IMR-90 (cell line): ENCODE measurements around the gene YAE1. TPM values are rescaled to one million over a fixed set of nuclear protein-coding genes. Genes with fewer than 3 reads are reported as not detected.

Experiments used
- ATAC-seq: fragments of 200-7000 bp; cut with Tn5 transposase; 2 replicates; pipeline ENCODE4 v1.9.1; 2020; ENCODE audit warnings: low read depth, mild to moderate bottlenecking, moderate library complexity
- BruUV-seq: library from RNA; stranded (reverse); fragments of 400-500 nt; replicated peaks from 2 replicates; lab custom pipeline; 2021; lab: Mats Ljungman, UMichigan
- CTCF ChIA-PET: fragments of 300-600 bp; formaldehyde crosslinking; extraction: SDS; loops from one replicate; lab custom pipeline; 2021; ENCODE audit warnings: antibody characterized with exemption; lab: Yijun Ruan, JAX
- POLR2A ChIA-PET: fragments of 300-600 bp; sonication (Branson Sonifier 250); formaldehyde crosslinking; loops from one replicate; lab custom pipeline; 2022; ENCODE audit warnings: antibody characterized with exemption; ENCODE audit not compliant: unreplicated experiment; lab: Charles Lee
- DNase-seq: peaks from one replicate; pipeline ENCODE4 v3.0.0; 2013
- H2AFZ ChIP-seq: replicated peaks from 2 replicates; pipeline ENCODE3; 2013; ENCODE audit warnings: low read length, mild to moderate bottlenecking; ENCODE audit not compliant: poor library complexity
- H2AK5ac ChIP-seq: 2 replicates; pipeline ENCODE4 v1.6.1; 2013; ENCODE audit warnings: low read depth, low read length, inconsistent platforms
- H2AK9ac ChIP-seq: replicated peaks from 2 replicates; pipeline ENCODE3; 2013; ENCODE audit warnings: mild to moderate bottlenecking, low read depth, low read length, moderate library complexity; ENCODE audit not compliant: poor library complexity
- H2BK120ac ChIP-seq: 2 replicates; pipeline ENCODE4 v1.6.1; 2013; ENCODE audit warnings: low read depth, low read length, inconsistent platforms
- H2BK15ac ChIP-seq: 3 replicates; pipeline ENCODE4 v1.6.1; 2013; ENCODE audit warnings: low read depth, low read length, inconsistent platforms
- H2BK20ac ChIP-seq: 2 replicates; pipeline ENCODE4 v1.6.1; 2013; ENCODE audit warnings: low read depth, mild to moderate bottlenecking, inconsistent platforms, low read length, moderate library complexity
- H2BK5ac ChIP-seq: 2 replicates; pipeline ENCODE4 v1.6.1; 2013; ENCODE audit warnings: mild to moderate bottlenecking, low read depth, low read length, inconsistent platforms; ENCODE audit not compliant: poor library complexity, severe bottlenecking
- H3K14ac ChIP-seq: replicated peaks from 2 replicates; pipeline ENCODE4 v1.6.1; 2013; ENCODE audit warnings: low read depth, low read length, inconsistent platforms
- H3K18ac ChIP-seq: 2 replicates; pipeline ENCODE4 v1.6.1; 2013; ENCODE audit warnings: low read depth, low read length, control low read depth
- H3K23ac ChIP-seq: 2 replicates; pipeline ENCODE4 v1.6.1; 2013; ENCODE audit warnings: low read depth, low read length, inconsistent platforms
- H3K27ac ChIP-seq: 2 replicates; pipeline ENCODE4 v1.5.1; 2013; ENCODE audit warnings: mild to moderate bottlenecking, control low read depth, low read length; ENCODE audit not compliant: insufficient read depth
- H3K27me3 ChIP-seq: 2 replicates; pipeline ENCODE4 v1.6.1; 2013; ENCODE audit warnings: low read length; ENCODE audit not compliant: control insufficient read depth, insufficient read depth
- H3K36me3 ChIP-seq: 2 replicates; pipeline ENCODE4 v1.6.1; 2013; ENCODE audit warnings: low read length, mixed read lengths; ENCODE audit not compliant: control insufficient read depth, insufficient read depth
- H3K4ac ChIP-seq: 2 replicates; pipeline ENCODE4 v1.6.1; 2013; ENCODE audit warnings: low read depth, low read length, inconsistent platforms
- H3K4me1 ChIP-seq: 2 replicates; pipeline ENCODE4 v1.6.1; 2013; ENCODE audit warnings: low read length, mixed read lengths; ENCODE audit not compliant: control insufficient read depth, insufficient read depth
- H3K4me2 ChIP-seq: 2 replicates; pipeline ENCODE4 v1.6.1; 2013; ENCODE audit warnings: low read depth, mild to moderate bottlenecking, control low read depth, low read length, moderate library complexity
- H3K4me3 ChIP-seq: 2 replicates; pipeline ENCODE4 v1.5.1; 2013; ENCODE audit warnings: low read depth, mild to moderate bottlenecking, control low read depth, low read length, moderate library complexity; ENCODE audit not compliant: insufficient read depth
- H3K56ac ChIP-seq: 2 replicates; pipeline ENCODE4 v1.6.1; 2013; ENCODE audit warnings: low read length, inconsistent platforms; ENCODE audit not compliant: insufficient read depth; ENCODE audit errors: extremely low read depth
- H3K79me1 ChIP-seq, 2 experiments: 2 replicates each; pipeline ENCODE4 v1.6.1; 2013; ENCODE audit warnings: low read length in 2 of 2, inconsistent platforms in 1 of 2, low read depth in 1 of 2
- H3K9ac ChIP-seq: 2 replicates; pipeline ENCODE4 v1.6.1; 2013; ENCODE audit warnings: low read depth, low read length, control low read depth
- H3K9me1 ChIP-seq: 2 replicates; pipeline ENCODE4 v1.6.1; 2013; ENCODE audit warnings: low read length, inconsistent platforms; ENCODE audit not compliant: insufficient read depth
- H3K9me3 ChIP-seq: 2 replicates; pipeline ENCODE4 v1.6.1; 2013; ENCODE audit warnings: low read length; ENCODE audit not compliant: control insufficient read depth, insufficient read depth
- H4K20me1 ChIP-seq: 2 replicates; pipeline ENCODE4 v1.6.1; 2013; ENCODE audit warnings: low read length, inconsistent platforms; ENCODE audit not compliant: insufficient read depth
- H4K5ac ChIP-seq: 2 replicates; pipeline ENCODE4 v1.6.1; 2013; ENCODE audit warnings: mild to moderate bottlenecking, low read depth, low read length, control low read depth
- H4K8ac ChIP-seq, 2 experiments: 2 replicates each; pipeline ENCODE4 v1.6.1; 2013; ENCODE audit warnings: low read depth in 2 of 2, low read length in 2 of 2, control low read depth in 1 of 2, inconsistent platforms in 1 of 2
- H4K91ac ChIP-seq: 2 replicates; pipeline ENCODE4 v1.6.1; 2013; ENCODE audit warnings: low read depth, low read length, inconsistent platforms; ENCODE audit not compliant: insufficient read depth
- BHLHE40 ChIP-seq: fragments of 150-350 bp; IDR thresholded peaks from 2 replicates; pipeline ENCODE4 v1.6.1; 2016; ENCODE audit warnings: mild to moderate bottlenecking, low read depth, low read length
- CEBPB ChIP-seq: IDR thresholded peaks from 2 replicates; pipeline ENCODE4 v1.6.1; 2012; ENCODE audit warnings: low read depth, low read length, improper control_type of control experiment
- CHD1 ChIP-seq: IDR thresholded peaks from 2 replicates; pipeline ENCODE4 v1.6.1; 2012; ENCODE audit warnings: low read depth, low read length, improper control_type of control experiment
- FOS ChIP-seq: fragments of 150-350 bp; IDR thresholded peaks from 2 replicates; pipeline ENCODE4 v1.6.1; 2016; ENCODE audit warnings: low read depth, low read length
- MAFK ChIP-seq: IDR thresholded peaks from 2 replicates; pipeline ENCODE4 v1.6.1; 2012; ENCODE audit warnings: low read depth, low read length, improper control_type of control experiment
- MAZ ChIP-seq: IDR thresholded peaks from 2 replicates; pipeline ENCODE4 v1.6.1; 2012; ENCODE audit warnings: low read depth, mild to moderate bottlenecking, low read length, improper control_type of control experiment, moderate library complexity, borderline replicate concordance
- MXI1 ChIP-seq: IDR thresholded peaks from 2 replicates; pipeline ENCODE4 v1.6.1; 2012; ENCODE audit warnings: low read depth, mild to moderate bottlenecking, low read length, moderate library complexity, borderline replicate concordance
- NFE2L2 ChIP-seq: fragments of 150-350 bp; IDR thresholded peaks from 2 replicates; pipeline ENCODE4 v1.6.1; 2016; ENCODE audit warnings: low read depth, mild to moderate bottlenecking, low read length
- POLR2A ChIP-seq: IDR thresholded peaks from 2 replicates; pipeline ENCODE4 v1.6.1; 2012; ENCODE audit warnings: mild to moderate bottlenecking, low read depth, low read length
- RAD21 ChIP-seq: IDR thresholded peaks from 2 replicates; pipeline ENCODE4 v1.6.1; 2012; ENCODE audit warnings: low read length, improper control_type of control experiment
- RCOR1 ChIP-seq: IDR thresholded peaks from 2 replicates; pipeline ENCODE4 v1.6.1; 2012; ENCODE audit warnings: mild to moderate bottlenecking, low read length, improper control_type of control experiment; ENCODE audit not compliant: insufficient replicate concordance
- RFX5 ChIP-seq: IDR thresholded peaks from 2 replicates; pipeline ENCODE4 v1.8.0; 2012; ENCODE audit warnings: low read depth, mild to moderate bottlenecking, low read length, moderate library complexity
- SMC3 ChIP-seq: fragments of 150-350 bp; IDR thresholded peaks from 2 replicates; pipeline ENCODE4 v1.6.1; 2016; ENCODE audit warnings: low read depth, mild to moderate bottlenecking, antibody characterized with exemption, low read length, moderate library complexity
- USF2 ChIP-seq: fragments of 150-350 bp; IDR thresholded peaks from 2 replicates; pipeline ENCODE4 v1.6.1; 2017; ENCODE audit warnings: mild to moderate bottlenecking, antibody characterized with exemption, low read length, low read depth
- WGBS, 2 experiments: methylation state at CpG; one replicate each; pipeline versions ENCODE4 v1.1.5 to v1.1.7; 2013; ENCODE audit warnings: missing lambda C conversion rate in 2 of 2; ENCODE audit not compliant: insufficient read length in 1 of 2; ENCODE audit errors: extremely low coverage in 2 of 2; 5-methylcytosine and 5-hydroxymethylcytosine counted together
- dilution Hi-C: fragments of 300-500 bp; cut with HindIII; formaldehyde crosslinking; loops from one replicate; pipeline ENCODE4 v1.14.3; 2018; ENCODE audit warnings: low sequenced_read_pairs; ENCODE audit not compliant: unreplicated experiment
- in situ Hi-C: fragments of 300-500 bp; cut with MboI; formaldehyde crosslinking; loops from 3 replicates; pipeline ENCODE4 v1.14.3; 2019; ENCODE audit warnings: low sequenced_read_pairs, inconsistent platforms, mixed read lengths
- intact Hi-C: fragments of 100-400 bp; cut with micrococcal nuclease; formaldehyde crosslinking; loops from 2 replicates; pipeline ENCODE4 v1.10.0; 2022
- polyA plus RNA-seq, 3 experiments: library from polyadenylated mRNA; depleted of rRNA; stranded (reverse); fragments of >200 nt; gene quantifications; 2 replicates each; pipeline ENCODE4 v1.2.3, GENCODE V29; 2012; ENCODE audit warnings: low replicate concordance in 1 of 3
- total RNA-seq: library from RNA; depleted of rRNA; stranded (reverse); fragments of >200 nt; gene quantifications from 2 replicates; pipeline ENCODE4 v1.2.3, GENCODE V29; 2012
- TF ChIP-seq, protein P1 (sequence below): conservative IDR thresholded peaks from 2 replicates; pipeline ENCODE4 v1.5.1; 2012; ENCODE audit warnings: mild to moderate bottlenecking, low read depth, low read length, improper control_type of control experiment
- TF ChIP-seq, protein P2 (sequence below): fragments of 150-350 bp; IDR thresholded peaks from 2 replicates; pipeline ENCODE4 v1.6.1; 2016; ENCODE audit warnings: low read depth, mild to moderate bottlenecking, low read length, moderate library complexity, borderline replicate concordance

YAE1 gene
- total and polyA plus RNA-seq, 2 of the 4 experiments (the other 2 are of a cell fraction) = 28.6 to 36.7 TPM

- Histone ChIP-seq H3K14ac (no peak overlapping the region), H3K56ac (no peak overlapping the region), H3K18ac (no peak overlapping the region), H3K36me3 (no peaks in the 10 kb centered on the region), H2AFZ (no peak overlapping the region), H3K27ac (no peak overlapping the region), H3K79me1 (peaks cover 17 to 18% of the 10 kb centered on the region in 2 experiments; a peak in 3 of 4 replicates), H2BK120ac (no peak overlapping the region), H3K4me2 (no peak overlapping the region), H2BK20ac (no peak overlapping the region; the same call in 1 of the 2 replicates), H3K4me3 (no peak overlapping the region), H4K91ac (no peak overlapping the region), H2BK5ac (no peak overlapping the region), H2AK5ac (no peak overlapping the region), H3K4ac (no peak overlapping the region), H4K8ac (no peak overlapping the region), H4K20me1 (no peaks in the 10 kb centered on the region), H3K9ac (no peak overlapping the region), H2AK9ac (no peak overlapping the region), H4K5ac (no peak overlapping the region), H3K9me1 (peaks cover 2% of the 10 kb centered on the region; the same call in 1 of the 2 replicates), H2BK15ac (no peak overlapping the region), H3K9me3 (no peaks in the 10 kb centered on the region), H3K4me1 (peaks cover 5% of the 10 kb centered on the region; the same call in 1 of the 2 replicates), H3K27me3 (no peaks in the 10 kb centered on the region), H3K23ac (no peak overlapping the region)
- dilution Hi-C loops = no loop called here
- ChIA-PET POLR2A (no interaction called here), CTCF (interaction anchor here (0.6 kb wide), 1 partner anchor 128 kb away, joined by 4 read pairs; no protein-coding TSS in a partner anchor)
- intact Hi-C loops = no loop called here
- WGBS, 2 experiments = no CpG with 5 or more reads among the region's 4 CpGs
- BruUV-seq = no TSS peak
- no peak for TF ChIP-seq MXI1
- no peak for TF ChIP-seq RAD21
- no peak for TF ChIP-seq NFE2L2
- no peak for TF ChIP-seq CEBPB
- TF ChIP-seq BHLHE40 = no peak
- no peak for TF ChIP-seq USF2
- TF ChIP-seq, protein P1, sequence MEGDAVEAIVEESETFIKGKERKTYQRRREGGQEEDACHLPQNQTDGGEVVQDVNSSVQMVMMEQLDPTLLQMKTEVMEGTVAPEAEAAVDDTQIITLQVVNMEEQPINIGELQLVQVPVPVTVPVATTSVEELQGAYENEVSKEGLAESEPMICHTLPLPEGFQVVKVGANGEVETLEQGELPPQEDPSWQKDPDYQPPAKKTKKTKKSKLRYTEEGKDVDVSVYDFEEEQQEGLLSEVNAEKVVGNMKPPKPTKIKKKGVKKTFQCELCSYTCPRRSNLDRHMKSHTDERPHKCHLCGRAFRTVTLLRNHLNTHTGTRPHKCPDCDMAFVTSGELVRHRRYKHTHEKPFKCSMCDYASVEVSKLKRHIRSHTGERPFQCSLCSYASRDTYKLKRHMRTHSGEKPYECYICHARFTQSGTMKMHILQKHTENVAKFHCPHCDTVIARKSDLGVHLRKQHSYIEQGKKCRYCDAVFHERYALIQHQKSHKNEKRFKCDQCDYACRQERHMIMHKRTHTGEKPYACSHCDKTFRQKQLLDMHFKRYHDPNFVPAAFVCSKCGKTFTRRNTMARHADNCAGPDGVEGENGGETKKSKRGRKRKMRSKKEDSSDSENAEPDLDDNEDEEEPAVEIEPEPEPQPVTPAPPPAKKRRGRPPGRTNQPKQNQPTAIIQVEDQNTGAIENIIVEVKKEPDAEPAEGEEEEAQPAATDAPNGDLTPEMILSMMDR = no peak
- TF ChIP-seq RFX5 = no peak
- no peak for TF ChIP-seq FOS
- no peak for TF ChIP-seq MAZ
- TF ChIP-seq CHD1 = no peak
- no peak for TF ChIP-seq POLR2A
- no peak for TF ChIP-seq MAFK
- TF ChIP-seq, protein P2, sequence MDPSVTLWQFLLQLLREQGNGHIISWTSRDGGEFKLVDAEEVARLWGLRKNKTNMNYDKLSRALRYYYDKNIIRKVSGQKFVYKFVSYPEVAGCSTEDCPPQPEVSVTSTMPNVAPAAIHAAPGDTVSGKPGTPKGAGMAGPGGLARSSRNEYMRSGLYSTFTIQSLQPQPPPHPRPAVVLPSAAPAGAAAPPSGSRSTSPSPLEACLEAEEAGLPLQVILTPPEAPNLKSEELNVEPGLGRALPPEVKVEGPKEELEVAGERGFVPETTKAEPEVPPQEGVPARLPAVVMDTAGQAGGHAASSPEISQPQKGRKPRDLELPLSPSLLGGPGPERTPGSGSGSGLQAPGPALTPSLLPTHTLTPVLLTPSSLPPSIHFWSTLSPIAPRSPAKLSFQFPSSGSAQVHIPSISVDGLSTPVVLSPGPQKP = no peak
- TF ChIP-seq RCOR1 = no peak
- TF ChIP-seq SMC3 = no peak
- ATAC-seq = no peak
- no peak for DNase-seq
- in situ Hi-C loops = no loop called here
Measured at GRCh38 chr7:39618868-39619267, 52.7 kb downstream of the YAE1 start.
